NCI-H1417 (cell line): ENCODE results near the gene TMEM52.

Experiments
- DNase-seq, 3 experiments: peaks; one replicate each; lab custom pipeline; 2025; lab: John Stamatoyannopoulos, UW

TMEM52 gene

DNA sequence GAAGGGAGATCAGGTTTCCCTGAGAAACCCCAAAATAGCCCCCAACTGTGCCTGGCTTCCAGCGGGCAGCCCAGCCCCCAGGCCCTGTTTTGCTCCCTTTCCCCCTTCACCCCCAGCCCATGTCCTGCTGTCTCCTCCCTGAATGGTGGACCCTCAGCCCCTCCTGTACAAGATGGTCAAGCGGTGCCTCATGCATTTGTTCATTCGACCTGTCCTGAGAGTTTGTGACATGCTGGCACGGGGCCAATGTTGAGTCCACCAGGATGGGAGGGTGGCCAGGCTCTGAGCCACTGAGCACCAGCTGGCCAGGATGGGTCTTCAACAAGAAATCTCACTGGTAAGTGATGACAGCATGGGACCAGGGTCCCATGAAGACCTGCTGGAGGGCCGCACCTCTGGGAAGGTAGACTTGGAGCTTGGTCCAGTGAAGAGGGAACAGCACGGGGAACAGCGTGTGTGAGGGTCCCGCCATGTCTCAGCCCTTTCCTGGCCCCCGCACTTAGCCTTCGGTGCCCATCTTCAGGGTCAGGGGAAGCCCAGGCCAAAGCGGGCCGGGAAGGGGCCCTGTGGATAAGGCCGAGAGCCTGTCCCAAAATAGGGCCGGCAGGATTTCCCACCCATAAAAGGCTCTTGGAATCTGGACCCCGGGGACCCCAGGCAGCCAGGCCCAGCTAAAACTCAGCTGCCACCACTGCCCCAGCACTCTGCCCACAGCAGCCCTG, 3.9 kb downstream of the TMEM52 start, which contains the start of gene CALML6:
Gene CALML6 (plus strand): TSS at position 290 of the 722 bp plus-strand sequence. CDS start 21 bp downstream, at position 311.
- DNase-seq = no peak

DNA sequence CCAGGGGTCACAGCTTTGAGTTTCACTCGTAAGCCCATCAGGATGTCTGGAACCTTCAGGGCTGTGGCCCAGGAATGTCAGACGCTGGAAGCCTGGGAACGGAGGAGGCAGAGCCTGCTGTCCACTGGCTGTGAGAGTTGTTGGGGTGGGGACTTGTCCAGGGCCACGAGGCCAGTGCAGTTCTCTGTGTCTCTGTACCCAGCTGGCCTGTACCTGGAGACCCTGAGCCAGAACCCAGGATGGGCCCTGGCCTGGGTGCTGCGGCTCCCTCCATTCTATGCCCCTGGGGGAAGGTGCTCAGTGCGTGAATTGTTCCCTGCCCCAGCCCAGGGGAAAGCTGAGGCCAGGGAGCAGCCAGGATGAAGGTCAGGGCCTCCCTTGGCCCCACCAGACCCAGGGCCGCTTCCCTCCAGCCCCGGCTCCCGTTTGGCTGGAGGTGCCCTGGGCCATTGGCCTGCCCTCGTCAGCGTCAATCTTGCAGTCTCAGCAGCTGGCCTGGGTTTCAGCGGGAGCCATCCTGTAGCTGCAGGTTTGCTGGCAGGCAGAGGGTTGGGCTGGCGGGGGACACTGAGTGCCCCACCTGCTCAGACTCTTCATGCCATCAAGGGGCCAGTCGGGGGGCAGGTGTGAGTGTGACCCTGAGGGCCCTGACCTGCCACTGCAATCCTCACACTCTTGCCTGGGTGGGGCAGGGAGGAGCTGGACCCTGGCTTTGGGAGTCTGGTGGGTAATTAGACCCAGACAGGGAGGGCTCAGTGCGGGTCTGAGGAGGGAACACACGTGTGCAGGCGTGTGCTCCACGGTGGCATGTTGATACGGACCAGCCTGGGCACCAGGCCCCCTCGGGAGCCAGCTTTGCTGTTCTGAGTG, 4.7 kb downstream of the TMEM52 start:
- DNase-seq = no peak

DNA sequence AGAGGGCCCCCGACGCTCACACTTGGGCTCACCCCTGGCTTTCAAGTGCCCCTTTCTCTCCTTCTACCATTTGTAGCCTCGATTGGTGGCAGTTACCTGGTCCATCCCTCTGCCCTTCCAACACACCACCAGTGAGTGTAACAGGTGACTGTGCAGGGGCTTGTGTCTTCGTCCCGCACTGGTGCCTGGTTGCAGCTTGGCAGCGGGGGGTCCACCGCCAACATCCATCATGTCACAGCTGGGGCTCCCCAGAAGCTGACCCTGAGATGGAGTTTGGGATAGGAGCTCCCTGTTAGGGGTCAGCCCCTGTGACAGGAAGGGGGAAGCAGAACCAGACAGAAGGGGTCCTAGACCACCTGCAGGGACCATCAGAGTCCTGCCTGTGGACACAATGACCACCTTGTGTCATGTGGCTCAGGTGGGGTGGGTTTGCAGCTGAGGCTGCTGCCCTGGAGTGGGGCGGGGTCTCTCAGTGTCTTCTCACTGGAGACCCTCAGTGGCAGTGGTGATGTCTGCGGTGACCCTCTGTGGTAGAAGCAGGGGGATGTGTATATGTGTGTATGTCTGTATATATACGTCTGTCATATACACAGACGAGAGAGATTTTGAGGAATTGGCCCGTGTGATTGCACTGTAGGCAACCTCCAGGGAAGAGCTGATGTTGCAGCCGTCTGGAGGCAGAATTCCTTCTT, 7.6 kb downstream of the TMEM52 start:
- no peak for DNase-seq

DNA sequence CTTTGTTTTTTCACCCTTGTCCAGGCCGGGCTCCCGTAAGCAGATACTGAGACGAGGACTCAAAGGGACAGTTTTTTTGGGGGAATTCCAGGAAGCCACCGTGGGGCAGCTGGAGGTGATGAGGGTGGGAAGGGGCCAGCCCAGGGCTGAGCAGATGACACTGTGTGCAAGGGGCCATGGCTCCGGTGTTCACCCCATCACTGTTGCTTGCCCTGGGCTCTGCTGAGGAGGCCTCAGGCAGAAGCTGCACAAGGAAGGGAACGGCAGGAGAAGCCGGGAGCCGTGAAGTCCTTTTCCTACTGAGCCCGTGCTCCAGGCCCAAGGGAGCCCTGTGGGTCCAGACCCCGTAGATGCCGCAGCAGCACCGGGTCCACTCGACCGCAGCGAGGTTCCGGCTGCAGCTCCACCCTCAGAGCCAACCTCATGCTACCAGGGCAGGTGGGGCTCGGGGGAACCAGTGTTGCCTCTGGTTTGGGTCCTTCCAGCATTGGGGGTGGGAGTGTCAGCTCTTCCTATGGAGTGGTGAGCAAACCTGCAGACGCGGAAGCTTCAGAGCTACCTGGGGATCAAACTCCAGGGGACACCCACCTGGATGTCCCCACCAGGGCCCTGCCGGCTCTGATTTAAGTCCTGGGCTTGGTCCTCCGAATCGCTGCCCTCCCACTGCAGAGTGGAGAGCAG, 8.3 kb downstream of the TMEM52 start:
- no peak for DNase-seq

DNA sequence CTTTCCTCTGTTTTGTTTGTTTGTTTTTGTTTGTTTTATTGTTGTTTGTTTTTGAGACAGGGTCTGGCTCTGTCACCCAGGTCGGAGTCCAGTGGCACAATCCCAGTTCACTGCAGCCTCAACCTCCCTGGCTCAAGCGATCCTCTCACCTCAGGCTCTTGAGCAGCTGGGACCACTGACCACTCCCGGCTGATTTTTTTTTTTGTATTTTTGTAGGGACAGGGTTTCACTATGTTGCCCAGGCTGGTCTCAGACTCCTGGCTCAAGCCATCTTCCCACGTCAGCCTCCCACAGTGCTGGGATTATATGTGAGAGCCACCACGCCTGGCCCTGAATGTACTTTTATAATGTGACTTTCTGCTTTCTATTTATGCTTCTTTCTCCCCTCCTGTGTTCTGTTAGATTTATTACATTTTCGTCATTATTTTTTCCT, 9.0 kb downstream of the TMEM52 start:
- no peak for DNase-seq

DNA sequence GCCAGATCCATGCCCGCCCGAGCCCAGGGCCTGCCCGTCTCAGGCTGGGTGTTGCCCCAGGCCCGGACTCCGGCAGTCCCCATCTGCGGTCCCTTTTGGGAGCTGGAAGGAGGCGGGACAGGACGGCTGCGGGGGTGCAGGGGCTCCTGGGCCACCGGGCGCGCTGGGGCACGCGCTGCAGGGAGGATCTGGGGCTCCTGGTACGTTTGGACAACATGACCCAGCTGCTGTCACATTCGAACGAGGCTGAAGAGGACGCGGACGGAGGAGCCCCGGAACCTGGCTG, 10.6 kb downstream of the TMEM52 start:
- DNase-seq = no peak

DNA sequence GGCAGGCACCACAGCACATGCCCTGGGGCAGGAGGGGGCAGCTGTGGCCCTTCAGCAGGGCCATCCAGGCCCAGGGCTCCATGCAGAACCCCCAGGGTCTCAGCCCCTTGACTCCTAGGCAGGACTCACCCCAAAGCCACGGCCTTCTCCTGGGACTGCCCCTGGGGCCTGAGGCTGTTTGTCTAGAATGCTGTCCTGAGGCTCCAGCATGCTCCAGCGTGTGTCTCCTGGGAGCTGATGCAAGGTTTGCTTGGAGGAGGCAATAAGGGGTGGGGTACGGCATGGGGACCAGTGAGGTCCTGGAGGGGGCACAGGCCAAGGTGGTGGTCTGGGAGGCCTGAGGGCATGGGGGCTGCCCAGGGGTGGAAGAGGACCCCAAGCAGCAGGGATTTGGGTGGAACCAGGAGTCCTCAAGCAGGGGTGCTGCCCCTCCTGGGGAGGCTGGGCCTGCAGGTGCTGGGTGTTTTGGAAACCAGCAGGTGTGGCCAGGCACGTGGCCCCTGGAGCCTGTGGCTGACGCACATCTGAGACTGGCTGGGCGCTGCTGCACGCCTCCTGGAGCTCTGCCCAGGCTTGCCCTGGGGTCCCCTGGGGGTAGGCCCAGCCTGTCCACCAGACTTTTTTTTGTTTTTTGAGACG, 11.9 kb downstream of the TMEM52 start:
- DNase-seq = peak; percentile 24 to 42 (median 31)

DNA sequence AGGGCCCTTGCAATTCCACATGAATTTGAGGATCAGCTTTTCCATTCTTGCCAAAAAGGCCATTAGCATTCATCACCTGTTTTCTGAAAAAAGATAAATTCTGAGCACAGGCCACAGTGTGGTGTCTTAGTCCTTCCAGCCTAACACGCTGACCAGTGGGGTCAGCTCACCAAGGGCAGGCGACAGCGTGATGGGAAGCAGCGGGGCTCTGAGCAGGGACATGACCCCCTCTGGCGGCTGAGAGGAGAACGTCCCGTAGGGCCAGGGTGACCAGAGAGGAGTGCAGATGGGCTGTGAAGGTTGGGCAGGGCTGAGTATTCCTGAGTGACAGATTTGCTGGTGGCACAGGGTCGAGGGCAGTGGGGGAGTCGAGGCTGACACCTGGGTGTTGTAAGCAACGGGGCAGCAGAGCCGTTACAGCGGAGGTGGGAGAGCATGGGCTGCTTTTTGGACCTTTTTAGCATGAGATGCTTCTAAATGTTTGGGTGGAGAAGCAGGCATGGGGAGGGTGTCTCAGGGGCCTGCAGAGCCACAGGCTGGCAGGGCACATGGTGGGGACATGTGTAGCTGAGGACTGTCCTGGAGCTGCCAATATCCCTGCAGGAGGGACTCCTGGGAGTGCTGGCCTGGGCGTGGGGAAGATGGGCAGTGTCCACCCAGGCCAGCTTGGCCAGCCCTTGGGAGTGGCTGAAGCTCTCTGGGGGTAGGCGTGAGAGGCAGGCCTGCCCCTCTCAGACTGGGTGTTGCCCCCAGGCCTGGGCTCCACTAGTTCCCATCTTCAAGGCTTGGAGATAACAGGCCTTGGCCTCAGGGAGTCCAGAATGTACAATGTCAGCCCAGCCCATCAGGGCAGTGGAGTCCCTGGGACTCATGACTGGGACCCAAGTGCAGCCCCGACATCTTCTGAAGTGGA, 12.6 kb downstream of the TMEM52 start:
- DNase-seq = peak; percentile 49 to 81 (median 55)

DNA sequence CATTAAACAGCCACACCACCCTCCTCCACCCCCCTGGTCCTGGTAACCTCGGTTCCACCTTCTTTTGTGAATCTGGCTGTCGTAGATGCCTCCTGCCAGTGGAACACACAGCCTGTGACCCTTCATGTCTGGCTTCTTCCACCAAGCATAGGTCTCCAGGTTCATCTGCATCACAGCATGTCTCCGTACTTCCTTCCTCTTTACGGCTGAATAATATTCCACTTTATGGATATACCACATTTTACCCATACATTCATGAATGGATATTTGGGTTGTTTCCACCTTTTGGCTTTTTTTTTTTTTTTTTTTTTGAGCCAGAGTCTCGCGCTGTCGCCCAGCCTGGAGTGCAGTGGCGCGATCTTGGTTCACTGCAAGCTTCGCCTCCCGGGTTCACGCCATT, 15.9 kb downstream of the TMEM52 start:
- no peak for DNase-seq

DNA sequence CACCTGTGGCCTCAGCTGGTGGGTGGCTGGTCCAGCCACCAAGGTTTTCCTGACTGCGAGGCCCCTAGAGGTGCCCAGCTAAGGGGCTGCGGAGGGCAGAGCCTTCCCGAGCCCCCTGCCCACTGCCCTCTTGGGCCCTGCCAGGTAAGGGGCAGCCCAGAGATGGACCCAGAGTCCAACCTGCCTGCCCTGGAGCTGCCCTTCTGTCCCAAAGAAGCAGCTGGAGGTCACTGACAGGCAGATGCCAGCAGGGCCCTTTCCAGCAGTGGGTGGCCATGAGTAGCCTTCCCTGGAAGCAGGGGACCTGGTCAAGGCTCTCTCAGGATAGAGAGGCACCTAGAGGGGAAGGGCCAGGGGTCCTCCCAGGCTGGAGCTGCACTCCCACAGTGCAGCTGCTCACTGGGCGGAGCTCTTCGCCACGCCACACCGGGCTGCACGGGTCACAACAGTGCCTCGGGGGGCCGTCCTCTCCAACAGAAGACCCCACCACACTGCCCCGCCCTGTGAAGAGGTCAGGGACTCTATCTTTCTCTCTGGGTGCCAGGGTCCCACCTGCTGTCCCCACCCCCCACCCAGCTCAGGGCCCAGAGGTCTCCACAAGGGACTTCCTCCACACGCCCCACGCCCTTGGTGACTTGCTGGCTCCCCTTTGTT, 17.3 kb downstream of the TMEM52 start:
- no peak for DNase-seq

DNA sequence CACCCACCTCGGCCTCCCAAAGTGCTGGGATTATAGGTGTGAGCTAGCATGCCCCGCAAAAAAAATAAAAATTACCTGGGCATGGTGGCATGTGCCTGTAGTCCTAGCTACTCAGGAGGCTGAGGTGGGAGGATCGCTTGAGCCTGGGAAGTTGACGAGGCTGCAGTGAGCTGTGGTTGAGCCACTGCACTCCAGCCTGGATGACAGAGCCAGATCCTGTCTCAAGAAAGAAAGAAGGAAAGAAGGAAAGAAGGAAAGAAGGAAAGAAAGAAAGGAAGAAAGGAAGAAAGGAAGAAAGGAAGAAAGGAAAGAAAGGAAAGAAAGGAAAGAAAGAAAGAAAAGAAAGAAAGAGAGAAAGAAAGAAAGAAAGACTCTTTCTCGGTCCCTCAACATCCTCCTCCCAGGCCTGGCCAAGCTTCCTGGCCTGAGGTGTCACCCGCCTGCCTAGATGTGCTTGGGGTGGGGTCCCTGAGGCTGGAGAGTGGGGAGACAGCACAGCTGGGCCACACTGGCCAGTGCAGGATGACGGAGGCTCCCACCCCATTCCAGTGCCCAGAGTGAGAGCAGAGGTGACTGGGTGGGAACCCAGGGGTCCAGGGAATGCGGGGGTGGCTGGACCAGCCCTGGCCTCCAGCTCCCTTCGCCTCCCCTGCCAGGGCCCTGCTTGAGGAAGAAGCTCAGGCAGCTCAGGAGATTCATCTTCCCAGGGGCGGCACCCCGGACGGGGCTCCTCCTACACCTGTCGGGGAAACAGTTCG, 18.0 kb downstream of the TMEM52 start:
- DNase-seq = no peak

DNA sequence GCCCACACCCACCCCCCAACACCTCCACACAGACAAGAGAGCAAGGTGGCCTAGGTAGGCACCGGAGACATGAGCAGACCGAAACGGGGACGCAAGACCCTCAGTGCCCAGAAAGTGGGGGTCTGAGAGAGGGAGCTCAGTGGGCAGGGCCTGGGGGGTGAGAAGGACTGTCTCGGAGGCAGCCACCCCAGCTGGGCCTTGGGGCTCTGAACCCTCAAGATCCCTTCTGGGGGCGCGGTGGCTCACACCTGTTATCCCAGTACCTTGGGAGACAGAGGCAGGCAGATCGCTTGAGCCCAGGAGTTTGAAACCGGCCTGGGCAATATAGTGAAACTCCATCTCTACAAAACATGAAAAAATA, 19.1 kb downstream of the TMEM52 start:
- no peak for DNase-seq

DNA sequence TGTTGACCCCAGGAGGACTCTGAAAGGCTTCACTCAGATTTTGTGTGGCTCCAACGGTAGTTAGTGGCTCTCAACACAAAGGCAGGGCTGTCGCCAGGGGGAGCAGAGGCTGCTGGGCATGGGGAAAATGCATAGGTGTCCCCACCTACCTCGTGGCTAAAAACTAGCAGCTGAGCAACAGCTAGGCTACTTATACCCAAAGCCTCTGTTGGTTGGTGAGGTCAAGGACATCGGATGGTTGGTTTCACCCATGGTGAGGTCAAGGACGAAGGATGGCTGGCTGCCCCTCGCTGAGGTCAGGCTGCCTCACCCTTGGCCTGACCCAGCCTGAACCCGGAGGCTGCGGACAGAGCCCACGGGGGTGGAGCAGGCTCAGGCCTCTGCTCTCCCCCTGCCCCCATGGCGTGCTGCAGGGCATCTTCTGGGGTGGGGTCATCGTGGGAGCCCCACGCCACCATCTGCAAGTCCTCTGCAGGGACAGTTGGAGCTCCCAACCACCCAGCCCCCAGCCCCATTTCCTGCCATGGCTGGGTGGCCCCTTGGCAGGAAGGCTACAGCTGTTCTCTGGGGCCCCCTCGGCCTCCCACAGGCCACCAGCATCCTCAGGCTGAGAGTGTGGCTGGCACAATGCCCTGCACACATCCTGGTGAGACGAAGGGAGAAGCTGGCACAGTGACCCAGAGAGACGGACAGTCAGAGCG, 19.7 kb downstream of the TMEM52 start:
- DNase-seq = no peak

DNA sequence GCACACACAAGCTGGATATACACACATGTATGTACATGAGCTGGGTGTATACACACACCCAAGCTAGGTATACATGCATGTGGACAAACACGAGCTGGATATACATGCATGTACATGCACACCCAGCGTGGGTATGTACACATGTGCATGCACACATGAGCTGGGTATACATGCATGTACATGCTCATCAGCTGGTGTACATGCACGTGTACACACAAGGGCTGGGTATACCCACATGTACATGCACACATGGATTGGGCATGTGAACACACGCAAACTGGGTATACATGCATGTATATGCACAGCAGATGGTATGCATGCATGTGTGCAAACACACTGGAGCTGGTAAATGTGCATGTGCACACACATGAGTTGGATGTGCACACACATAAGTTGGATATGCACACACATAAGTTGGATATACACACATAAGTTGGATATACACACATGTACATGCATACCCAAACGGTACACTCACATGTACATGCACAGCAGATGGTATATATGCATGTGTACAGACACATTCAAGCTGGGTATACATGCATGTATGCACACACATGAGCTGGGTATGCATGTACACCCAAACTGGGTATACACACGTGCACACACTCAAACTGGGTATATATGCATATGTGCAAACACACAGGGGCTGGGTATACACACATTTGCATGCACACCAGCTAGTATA, 20.7 kb downstream of the TMEM52 start:
- no peak for DNase-seq

DNA sequence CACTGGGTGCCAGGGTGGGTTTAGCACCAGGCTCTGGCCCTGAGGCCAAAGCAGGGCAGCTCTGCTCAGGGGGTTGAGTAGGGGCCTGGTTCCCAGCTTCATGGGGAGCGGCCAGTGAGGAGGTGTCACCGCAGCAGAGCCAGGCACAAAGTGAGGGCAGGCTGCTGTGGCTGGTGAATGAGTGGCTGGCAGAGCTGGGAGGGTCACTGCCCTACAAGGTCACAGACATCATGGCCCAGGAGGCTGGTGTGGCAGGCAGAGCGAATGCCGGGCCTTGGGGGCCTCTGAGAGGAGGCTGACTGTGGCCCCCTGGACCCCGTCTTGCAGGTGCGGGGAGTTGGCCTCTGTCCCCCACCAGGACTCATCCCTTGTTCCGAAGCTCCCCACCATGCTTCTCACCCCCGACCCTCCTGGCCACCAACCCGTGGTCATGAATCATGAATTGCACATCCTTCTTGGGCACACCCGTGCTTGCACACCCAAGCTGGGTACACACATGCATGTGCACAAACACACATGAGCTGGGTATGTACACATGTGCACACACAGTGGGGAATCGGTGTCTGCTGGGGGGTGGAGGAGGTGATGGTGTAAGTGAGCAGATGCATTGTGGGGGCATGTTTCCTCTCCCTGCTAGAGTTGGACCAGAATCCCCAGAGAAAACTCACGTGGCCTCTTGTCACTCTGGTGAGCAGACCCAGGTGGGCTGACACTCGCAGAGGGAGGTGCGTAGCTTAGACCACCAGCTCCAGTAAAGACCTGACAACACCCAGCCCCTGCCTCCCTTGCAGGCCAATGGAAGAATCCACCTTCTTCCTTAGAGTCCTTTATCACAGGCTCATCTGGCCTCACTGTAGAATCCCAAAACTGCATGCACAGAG, 23.4 kb downstream of the TMEM52 start:
- no peak for DNase-seq

DNA sequence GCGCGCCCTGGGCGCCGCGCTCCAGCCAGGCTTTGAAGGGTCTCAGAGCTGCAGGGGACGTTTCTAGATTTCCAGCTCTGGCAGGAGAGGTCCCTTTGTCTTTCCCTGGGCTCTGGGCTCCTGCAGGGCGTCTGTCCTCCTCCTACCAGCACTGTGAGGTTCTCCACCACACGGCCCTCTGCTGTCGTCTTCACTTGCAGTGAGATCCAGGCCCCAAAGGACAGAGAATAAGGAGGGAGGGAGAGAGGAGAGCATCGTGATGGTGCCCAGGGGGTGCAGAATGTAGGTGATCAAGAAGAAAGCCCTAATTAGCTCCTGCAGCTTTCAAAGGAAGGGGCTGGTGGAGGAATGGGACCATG, 24.0 kb downstream of the TMEM52 start:
- DNase-seq = peak in 1 of 3 experiments; percentile 58

DNA sequence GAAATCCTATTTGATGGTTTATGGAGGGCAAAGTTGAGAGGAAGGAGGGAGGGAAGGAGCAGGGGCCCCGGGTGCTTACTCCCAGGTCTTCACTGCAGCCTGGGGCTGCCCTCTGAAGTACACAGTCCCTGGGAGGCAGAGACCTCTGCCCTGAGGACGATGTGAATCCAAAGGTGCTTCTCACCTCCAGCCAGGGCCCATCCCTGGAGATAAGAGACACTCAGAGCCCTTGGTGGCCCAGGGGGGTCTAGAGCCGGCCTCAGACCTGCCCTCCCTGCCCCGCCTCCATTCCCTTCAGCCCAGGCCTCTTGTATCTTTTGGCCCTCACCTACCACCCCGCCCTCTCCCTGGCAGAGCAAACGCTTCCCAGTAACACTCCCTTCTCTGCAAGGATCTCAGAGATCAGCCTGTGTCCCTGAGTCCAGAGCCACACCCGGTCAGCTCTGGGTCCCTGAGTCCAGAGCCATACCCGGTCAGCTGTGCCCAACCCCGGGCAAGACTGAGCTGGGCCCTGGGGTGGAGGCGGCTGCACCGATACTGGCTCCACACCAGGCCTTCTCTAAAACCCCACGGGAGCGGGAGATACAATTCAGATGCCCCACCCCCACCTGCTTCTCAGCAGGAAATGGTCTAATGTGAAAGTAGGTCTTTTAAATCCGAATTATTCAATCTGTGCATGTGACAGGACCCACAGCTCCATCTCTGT, 24.6 kb downstream of the TMEM52 start:
- peak in 1 of 3 experiments; percentile 58 for DNase-seq
